HG03135 (cell line): Measurements from ENCODE around the gene CORO2B.

Source experiments
- ATAC-seq: cut with Tn5 transposase; IDR thresholded peaks from one replicate; pipeline ENCODE4 v1.9.1; 2021; ENCODE audit warnings: mild to moderate bottlenecking, moderate library complexity; ENCODE audit not compliant: unreplicated experiment

The CORO2B gene

DNA sequence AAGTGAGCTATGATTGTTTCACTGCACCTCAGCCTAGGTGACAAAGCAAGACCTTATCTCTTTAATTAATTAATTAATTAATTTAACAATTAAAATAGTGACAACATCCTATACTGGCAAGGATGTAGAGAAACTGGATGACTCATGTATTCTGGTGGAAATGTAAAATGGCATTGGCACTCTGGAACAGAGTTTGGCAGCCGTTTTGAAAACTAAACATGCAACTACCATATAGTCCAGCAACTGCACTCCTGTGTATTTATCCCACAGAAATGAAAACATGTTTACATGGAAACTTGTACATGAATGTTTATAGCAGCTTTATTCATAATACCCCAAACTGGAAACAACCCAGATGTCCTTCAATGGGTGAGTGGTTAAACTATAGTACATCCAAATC, 185.3 kb downstream of the CORO2B start:
- ATAC-seq: no peak

DNA sequence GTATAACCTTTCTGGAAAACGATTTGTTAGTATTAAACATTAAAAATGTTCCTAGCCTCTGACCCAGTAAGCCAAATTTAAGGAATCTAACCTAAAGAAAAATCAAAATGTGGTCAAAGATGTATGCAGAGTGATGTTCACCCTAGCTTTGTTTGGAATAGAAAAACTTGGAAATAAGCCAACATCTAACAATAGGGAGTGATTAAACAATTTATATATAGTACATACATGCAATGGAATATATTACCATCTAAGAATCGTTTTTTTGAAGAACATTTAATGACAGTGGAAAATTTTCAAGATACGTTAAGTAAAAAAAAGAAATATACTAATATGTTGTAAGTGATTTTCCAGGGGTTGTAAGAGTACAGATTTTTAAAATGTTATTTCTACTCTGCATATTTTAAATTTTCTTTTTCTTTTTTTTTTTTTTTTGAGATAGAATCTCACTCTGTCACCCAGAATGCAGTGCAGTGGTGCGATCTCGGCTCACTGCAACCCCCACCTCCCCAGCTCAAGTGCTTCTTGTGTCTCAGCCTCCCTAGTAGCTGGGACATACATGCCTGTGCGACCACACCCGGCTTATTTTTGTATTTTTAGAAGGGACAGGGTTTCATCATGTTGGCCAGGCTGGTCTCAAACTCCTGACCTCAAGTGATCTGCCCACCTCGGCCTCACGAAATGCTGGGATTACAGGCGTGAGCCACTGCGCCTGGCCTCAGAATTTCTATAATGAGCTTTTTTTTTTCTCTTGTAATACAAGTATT, 187.0 kb downstream of the CORO2B start:
- no peak for ATAC-seq

DNA sequence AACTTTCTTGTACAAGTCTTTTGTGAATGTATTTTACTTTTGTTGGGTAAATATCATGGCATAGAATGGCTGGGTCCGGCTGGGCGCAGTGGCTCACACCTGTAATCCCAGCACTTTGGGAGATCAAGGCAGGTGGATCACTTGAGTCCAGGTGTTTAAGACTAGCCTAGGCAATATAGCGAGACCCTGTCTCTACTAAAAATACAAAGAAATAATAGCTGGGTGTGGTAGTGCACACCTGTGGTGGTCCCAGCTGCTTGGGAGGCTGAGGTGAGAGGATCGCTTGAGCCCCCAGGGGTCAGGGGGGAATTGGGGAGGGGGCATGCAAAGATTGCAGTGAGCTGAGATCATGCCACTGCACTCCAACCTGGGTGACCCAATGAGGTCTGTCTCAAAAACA, 189.0 kb downstream of the CORO2B start:
- no peak for ATAC-seq

DNA sequence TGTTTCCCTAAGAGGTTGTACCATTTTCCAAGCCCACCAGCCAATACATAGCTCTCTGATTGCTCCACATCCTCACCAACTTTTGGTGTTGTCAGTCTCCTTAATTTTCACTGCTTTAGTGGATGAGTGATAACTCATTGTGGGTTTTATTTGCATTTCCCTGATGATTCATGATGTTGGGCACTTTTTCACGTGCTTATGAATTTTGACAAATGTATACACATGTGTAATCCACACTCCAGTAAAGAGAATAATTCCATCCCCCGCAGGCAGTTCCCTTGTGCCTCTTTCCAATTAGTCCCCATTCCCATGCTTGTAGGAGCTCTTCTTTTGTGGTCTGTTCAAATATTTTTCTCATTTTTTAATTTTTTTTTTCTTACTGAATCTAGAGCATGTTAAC, 189.5 kb downstream of the CORO2B start:
- no peak for ATAC-seq

DNA sequence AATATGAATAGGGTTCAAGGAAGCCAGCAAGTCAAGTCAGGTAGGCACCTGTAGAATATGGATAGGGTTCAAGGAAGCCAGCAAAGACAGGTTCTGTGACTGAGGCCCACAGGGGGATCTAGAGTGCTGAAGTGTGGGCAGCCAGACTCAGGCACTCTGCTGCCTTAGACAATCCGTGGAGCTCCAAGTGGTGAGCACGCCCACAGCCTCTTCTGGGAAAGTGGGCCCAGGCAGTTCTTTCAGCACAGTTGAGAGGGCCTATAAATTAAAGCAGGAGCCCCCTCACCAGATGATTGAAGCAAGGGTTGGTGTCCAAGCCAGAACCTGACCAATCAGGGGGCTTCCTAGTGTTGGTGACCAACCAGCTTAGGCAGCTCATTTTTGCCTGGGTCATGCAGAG, 190.9 kb downstream of the CORO2B start:
- ATAC-seq: no peak

DNA sequence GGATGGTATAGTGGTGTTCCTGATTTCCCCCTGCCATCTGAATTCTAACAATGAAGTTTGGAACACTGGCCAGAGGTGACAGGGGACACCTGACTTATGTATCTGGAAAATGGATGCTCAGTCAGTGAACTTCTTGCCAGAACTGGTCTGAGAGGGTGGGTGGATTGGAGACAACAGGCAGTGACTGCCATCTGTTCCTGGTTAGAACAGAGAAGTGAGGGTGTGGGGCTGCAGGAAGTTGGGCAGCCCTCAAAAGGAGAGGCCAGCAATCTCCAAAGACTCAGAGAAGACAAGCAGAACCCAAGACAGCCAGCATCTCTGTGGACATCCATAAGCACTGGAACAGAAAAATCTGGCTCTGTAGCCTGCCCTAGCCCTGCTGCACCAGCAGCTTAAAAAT, 191.4 kb downstream of the CORO2B start:
- ATAC-seq: no peak

DNA sequence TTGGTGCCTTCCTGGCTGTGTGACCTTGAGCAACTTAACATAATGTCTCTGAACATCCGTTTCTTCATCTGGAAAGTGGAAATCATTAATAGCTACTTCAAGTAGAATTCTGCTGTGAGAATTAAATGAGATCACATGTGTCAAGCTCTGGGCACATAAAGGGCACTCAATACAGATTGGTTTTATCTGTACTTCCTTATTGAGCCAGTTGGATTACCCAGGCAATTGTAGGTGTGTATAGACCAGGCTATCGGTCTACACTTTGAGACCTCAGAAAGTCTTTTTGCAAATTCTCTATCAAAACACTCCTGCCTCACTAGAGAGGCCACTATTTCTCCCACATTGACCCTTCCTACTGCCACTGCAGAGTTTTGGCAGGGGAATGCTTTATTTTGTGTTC, 194.2 kb downstream of the CORO2B start:
- no peak for ATAC-seq

DNA sequence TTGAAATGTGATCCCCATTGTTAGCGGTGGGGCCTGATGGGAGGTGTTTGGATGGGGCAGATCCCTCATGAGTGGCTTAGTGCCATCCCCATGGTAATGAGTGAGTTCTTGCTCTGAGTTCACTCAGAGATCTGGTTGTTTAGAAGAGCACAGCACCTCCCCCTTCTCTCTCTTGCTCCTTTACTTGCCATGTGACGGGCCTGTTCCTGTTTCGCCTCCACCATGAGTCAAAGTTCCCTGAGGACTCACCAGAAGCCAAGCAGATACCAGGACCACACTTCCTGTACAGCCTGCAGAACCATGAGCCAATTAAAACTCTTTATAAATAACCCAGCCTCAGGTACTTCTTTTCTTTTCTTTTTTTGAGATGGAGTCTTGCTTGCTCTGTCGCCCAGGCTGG, 195.3 kb downstream of the CORO2B start:
- no peak for ATAC-seq

DNA sequence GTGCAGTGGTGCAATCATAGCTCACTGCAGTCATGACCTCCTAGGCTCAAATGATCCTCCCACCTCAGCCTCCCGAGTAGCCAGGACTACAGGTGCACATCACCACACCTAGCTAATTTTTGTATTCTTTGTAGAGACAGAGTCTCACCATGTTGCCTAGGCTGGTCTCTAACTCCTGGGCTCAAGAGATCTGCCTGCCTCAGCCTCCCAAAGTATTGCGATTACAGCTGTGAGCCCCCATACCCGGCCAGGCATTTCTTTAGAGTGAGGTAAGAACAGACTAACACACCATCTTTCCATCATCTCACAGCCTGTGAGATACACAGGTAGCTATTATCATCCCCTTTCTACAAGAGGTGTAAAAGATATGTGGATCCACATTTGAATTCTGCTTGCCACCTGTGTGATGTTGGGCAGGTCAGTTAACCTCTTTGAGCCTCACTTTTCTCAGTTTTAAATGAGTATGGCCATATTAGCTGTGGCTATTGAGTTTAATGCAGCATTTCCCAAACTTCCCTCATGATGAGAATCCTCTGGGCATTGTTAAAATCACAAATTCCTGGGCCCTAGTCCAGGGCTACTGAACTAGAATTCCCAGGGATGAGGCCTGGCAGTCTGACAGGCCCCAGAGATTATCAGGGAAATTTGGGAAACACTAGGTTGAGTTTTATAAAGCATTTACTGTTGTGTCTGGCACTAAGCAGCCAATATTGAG, 195.9 kb downstream of the CORO2B start:
- ATAC-seq: no peak

DNA sequence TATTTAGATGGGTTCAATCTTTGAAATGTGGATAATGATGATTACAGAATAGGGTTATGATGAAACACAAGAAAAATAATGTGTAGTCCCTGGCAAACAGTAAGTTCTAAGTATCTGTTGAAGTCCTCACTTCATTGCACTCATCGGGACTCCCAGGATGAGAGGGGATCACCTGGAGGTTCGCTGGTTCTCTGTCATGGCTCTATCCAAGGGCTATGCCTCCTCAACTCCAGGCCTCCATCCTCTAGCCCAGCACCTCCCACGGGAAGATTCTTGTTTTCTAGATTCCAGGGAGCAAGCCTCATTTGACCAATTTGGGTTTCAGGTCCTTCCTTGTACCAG, 196.4 kb downstream of the CORO2B start:
- no peak for ATAC-seq

DNA sequence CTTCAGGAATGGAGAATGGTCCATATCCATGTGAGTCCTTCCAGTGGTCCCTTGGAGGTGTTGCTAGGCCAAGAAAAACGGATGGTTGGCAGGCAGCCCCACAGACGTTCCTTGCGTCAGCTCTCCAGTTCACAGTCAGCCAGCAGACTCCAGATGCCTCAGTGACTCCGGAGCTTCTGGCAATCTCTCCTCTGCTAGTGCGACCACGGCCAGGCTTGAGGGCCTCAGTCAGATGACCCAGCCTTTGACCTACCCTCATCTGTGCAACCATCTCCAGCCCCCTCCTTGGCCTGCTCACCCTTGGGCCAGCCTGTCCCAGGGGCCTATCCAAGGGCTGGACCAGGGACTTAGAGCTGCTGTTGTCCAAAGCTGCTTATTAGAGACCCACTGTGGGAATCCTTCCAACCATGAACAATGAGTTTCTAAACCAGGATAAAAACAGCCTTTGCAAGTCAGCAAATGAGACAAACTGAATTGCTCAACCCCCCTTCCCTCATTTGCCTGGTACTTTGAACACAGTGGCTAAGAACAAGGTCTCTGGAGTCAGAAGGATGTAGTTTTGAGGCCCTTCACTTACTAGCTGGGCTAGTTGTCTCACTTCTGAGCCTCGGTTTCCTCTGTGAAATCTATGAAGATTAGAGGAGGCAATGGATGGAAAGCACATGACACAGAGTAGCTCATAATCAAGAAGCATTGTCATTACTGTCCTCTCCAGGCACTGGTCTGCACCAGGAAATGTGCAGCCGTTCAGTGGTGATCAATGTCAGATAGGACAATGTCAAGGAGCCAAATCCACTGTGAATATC, 197.1 kb downstream of the CORO2B start:
- ATAC-seq: no peak

DNA sequence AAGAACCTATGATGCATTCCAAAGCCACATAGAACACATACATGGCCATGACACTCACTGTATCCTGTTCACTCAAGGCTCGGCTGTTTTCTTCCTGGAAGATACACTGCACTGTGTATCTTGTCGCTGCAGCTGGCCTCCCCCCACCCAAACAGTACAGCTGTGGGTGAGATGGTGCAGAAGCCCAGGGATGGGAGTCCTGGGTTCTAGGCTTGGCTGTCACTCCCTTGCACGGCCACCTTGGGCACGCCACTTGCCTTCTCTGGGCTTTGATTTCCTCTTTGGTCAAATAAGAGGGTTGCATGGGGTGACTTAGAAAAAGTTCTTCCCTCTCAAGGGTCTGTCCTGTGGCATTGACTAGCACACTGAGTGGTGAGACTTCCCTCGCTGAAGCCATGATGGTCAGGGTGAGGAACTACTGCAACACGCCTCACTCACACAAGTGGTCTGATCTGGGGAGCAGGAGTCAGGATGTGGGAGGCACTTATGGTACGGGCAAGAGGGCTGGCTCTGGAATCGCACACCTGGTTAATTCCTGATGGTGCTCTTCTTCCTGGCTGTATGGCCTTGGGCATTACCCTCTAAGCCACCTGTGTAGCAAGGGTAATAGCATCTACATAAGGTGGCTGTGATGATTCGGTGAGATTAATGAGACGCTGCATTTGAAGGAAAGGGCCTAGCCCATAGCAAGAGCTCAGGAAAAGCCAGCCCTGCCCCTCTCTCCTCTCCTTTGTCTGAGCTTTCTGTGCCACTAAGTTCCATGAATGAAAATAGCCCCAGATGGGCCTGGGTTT, 197.9 kb downstream of the CORO2B start:
- no peak for ATAC-seq
